Gastrocnemius medialis (tissue), 4 donors: ENCODE data around the gene PRKAG1.

Experiments used
- CTCF ChIP-seq, 5 experiments: fragments of 450-650 bp in 3 of 5; fragments of 200-600 bp in 2 of 5; sonication (generic) in 2 of 5; IDR thresholded peaks in 4 of 5; conservative IDR thresholded peaks in 1 of 5; 1 replicate in 4 of 5; 2 replicates in 1 of 5; pipeline ENCODE4 v1.5.1; 2016 to 2019; ENCODE audit warnings: antibody characterized with exemption in 5 of 5, mild to moderate bottlenecking in 3 of 5, moderate library complexity in 3 of 5
- POLR2A ChIP-seq, 2 donors: fragments of 450-650 bp; IDR thresholded peaks; one replicate each; pipeline ENCODE4 v1.6.1; 2017; ENCODE audit warnings: antibody characterized with exemption in 2 of 2, mild to moderate bottlenecking in 2 of 2, moderate library complexity in 2 of 2

GRCh38 chr12:49043241-49043640 lies 24.7 kb upstream of the PRKAG1 start:
- TF ChIP-seq CTCF (IDR thresholded peaks at IDR 0.05 in 4 of 5, conservative IDR thresholded peaks at IDR 0.05 in 1 of 5) (no peak), POLR2A (IDR thresholded peaks at IDR 0.05) (no peak)
